HG03521 (cell line): ENCODE measurements around the gene EPN2.
"Not testable (repeated sequence)": the region's sequence is repeated elsewhere in the genome, so short reads cannot be mapped to it uniquely, and the experiment has no call there.

Experiments used
- ATAC-seq: cut with Tn5 transposase; IDR thresholded peaks from one replicate; pipeline ENCODE4 v1.9.1; 2021; ENCODE audit warnings: mild to moderate bottlenecking, moderate library complexity; ENCODE audit not compliant: unreplicated experiment

EPN2 gene

GRCh38 chr17:19237139-19237388 is at the start of gene EPN2:
EPN2 (plus strand) TSS chr17:19237366; CDS start chr17:19283120, 45,754 bp downstream.
- ATAC-seq, result not testable (repeated sequence)

DNA sequence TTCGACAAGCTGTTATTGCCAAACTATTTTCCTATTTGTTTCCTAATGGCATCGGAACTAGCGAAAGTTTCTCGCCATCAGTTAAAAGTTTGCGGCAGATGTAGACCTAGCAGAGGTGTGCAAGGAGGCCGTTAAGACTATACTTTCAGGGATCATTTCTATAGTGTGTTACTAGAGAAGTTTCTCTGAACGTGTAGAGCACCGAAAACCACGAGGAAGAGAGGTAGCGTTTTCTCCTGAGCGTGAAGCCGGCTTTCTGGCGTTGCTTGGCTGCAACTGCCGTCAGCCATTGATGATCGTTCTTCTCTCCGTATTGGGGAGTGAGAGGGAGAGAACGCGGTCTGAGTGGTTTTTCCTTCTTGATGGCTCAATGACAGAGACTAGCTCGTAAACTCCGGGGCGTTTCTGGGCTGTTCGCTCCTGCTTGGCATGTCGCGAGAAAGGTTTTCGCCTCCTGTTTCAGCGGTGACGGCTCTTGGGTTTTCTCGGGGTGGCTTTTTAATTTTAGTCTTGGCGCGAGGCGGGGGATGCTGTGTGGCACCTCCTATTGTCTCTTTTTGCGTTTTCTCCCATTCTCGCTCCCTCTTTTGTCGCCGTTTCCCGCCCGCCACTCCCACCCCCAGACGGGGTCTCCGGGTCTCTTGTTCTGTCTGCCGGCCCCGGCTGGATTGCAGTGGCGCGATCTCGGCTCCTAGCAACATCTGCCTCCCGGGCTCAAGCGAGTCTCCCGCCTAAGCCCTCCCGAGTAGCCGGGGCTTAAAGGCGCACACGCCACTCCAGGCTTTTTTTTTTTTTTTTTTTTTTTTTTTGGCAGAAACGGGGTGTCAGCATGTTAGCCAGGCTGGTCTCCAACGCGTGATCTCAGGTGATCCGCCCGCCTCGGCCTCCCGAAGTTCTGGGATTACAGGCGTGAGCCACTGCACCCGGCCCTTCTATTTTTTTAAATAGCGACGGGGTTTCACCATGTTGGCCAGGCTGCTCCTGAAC is 49.0 kb upstream of the EPN2 start:
- peak; percentile 24 for ATAC-seq

DNA sequence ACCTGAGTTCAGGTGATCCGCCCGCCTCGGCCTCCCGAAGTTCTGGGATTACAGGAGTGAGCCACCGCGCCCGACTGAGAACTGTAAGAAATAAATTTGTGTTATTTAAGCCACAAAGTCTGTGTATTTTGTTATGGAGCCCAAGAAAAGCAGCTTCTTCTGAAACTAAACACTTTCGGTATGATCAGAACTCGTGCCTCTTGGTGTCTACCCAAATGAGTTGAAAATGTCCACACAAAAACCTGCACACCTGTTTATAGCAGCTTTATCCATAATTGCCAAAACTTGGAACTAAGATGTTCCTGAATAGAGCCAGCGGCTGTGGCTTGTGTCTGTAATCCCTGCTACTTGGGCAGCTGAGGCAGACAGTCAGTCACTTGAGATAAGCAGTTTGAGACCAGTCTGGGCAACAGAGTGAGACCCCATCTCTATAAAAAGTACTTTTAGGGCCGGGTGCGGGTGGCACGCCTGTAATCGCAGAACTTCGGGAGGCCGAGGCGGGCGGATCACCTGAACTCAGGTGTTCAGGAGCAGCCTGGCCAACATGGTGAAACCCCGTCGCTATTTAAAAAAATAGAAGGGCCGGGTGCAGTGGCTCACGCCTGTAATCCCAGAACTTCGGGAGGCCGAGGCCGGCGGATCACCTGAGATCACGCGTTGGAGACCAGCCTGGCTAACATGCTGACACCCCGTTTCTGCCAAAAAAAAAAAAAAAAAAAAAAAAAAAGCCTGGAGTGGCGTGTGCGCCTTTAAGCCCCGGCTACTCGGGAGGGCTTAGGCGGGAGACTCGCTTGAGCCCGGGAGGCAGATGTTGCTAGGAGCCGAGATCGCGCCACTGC is 48.1 kb upstream of the EPN2 start:
- ATAC-seq, result peak; percentile 54

DNA sequence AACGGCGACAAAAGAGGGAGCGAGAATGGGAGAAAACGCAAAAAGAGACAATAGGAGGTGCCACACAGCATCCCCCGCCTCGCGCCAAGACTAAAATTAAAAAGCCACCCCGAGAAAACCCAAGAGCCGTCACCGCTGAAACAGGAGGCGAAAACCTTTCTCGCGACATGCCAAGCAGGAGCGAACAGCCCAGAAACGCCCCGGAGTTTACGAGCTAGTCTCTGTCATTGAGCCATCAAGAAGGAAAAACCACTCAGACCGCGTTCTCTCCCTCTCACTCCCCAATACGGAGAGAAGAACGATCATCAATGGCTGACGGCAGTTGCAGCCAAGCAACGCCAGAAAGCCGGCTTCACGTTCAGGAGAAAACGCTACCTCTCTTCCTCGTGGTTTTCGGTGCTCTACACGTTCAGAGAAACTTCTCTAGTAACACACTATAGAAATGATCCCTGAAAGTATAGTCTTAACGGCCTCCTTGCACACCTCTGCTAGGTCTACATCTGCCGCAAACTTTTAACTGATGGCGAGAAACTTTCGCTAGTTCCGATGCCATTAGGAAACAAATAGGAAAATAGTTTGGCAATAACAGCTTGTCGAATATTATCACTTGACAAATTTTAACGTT is 47.3 kb upstream of the EPN2 start:
- ATAC-seq, result not testable (repeated sequence)

GRCh38 chr17:19196382-19197204 is 40.6 kb upstream of the EPN2 start:
- ATAC-seq, result peak; percentile 69

GRCh38 chr17:19202448-19202847 is 34.7 kb upstream of the EPN2 start:
- ATAC-seq, result not testable (repeated sequence)

- ATAC-seq, result not testable (repeated sequence)
Observed at GRCh38 chr17:19203429-19203828, 33.7 kb upstream of the EPN2 start.

DNA sequence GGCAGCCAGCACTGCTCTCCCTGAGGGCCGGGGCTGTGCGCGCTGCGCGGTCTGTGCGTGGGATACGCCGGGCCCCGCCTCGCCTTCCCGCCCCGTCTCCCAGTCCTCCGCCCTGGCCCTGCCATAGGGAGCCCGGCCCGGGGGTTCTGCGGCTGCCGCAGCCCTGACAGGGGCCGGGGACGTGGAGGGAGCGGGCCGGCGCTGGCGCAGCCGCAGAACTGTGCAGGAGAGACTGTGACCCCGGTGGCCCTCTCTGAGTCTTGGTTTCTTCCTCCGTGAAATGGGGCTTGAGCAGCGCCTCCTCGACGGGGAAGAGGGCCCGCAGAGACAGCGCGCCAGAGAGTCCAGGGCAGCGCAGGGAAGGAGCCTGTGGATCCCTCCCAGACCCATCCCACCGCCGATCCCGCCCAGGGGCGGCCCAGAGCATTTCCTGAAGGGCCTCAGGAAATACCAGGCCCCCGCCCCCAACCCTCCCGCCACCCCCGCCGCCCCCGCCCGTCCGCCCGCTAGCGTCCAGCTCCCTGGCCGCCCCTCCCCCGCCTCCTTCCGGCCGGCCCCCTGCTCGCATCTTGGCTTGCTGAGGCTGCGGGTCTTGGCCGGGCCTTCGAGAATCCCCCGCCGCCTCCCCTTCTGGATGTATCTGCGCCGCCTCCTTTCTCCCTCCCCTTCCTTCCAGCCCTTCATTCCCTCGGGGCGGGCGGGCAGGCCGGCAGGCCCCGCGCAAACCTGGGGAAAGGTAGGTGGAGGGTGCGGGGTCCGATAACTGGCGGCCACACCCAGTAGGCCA is 21.9 kb upstream of the EPN2 start:
- ATAC-seq, result not testable (repeated sequence)

DNA sequence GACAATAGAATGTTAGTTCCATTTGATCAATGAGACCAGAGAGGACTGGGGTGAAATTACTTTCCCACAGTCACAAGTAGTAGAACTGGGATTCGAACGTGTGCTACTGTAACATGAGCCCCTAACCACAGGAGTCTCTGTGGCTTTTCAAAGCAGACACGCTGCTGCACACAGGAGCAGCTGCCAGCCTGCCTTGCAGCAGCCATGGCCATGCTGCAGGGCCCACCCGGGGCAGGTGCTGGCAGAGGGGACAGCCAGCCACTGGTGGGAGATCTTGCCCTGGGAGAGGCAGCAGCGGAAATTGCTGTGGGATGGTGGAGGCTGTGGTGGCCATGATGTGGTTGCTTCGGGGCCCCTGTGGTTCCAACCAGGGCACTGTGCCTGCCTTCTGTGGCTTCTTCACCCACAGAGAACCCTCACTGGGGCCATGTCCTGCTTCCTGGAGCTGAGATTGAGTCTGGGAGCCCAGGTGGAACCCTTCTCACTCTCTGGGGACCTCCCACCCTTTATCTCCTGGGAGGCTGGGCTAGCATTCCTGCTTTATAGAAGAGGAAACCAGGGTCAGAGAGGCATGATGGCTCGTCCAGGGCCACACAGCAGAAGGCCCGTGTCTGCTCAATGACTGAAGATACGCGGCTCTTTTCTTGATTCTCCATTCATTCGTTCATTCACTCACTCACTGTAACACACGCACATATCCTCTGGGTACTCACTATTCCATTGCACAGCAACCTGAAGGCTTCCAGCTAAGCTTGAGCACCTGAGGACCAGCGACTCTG is 20.8 kb upstream of the EPN2 start:
- not testable (repeated sequence) for ATAC-seq

- ATAC-seq, result not testable (repeated sequence)
Observed at GRCh38 chr17:19218914-19219313, 18.3 kb upstream of the EPN2 start.

DNA sequence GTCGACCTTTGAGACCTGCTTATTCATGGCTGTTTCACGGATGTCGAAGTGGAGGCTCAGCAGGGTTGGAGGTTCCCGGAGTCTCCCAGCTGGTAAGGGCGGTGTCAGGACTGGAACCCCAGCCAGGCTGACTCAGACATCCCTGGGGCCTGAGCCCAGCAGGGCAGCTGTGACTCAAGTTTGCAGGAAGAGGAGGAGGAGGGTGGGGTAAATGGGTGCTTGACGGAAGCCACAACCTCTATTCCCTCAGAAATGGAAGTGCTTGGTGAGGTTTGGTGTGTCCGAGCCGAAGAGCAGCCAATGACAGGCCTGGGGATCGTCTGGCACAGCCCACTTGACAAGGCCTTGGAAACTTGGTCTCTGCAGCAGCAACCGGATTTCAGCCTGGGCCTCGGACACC is 17.8 kb upstream of the EPN2 start:
- ATAC-seq, result not testable (repeated sequence)

GRCh38 chr17:19220195-19220594 is 17.0 kb upstream of the EPN2 start:
- ATAC-seq, result not testable (repeated sequence)

GRCh38 chr17:19226610-19227588 is 10.3 kb upstream of the EPN2 start:
- ATAC-seq, result not testable (repeated sequence)

- not testable (repeated sequence) for ATAC-seq
Observed at GRCh38 chr17:19234676-19235075, 2.5 kb upstream of the EPN2 start.

DNA sequence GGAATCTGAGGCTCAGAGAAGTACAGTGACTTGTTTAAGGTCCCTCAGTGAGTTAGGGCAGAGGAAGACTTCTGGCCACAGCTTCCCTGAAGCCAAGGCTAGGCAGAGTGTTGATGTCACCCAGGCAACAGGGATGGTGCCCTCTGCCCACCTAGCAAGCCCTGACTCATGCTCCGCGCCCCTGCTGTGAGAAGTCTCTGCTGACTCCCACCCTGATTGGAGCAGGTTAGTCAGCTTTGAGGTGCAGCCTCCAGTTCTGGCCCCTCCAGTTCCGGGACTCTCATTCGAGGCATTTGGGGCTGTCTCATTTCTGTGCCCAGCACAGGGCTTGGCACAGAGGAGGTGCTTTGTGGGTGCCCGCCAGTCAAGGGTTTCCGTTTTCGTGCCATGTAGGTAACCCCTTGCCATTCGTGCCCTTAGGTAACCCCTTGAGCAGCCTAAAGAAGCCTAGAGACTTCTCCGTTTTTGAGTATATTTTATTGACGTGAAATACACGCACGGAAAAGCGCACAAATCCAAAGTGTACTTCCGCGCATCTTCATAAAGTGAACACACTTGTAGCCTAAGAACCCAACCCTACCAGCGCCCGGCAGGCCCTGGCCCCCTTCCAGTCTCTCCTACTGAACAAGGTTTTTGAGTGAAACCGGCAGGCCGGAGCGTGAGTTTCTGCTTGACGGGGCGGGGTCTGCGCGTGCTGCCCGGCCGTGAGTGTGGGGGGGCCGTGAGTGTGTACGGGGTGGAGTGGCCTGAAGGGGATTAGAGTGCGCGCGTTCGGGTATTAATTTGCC is 621 bp upstream of the EPN2 start:
- not testable (repeated sequence) for ATAC-seq

DNA sequence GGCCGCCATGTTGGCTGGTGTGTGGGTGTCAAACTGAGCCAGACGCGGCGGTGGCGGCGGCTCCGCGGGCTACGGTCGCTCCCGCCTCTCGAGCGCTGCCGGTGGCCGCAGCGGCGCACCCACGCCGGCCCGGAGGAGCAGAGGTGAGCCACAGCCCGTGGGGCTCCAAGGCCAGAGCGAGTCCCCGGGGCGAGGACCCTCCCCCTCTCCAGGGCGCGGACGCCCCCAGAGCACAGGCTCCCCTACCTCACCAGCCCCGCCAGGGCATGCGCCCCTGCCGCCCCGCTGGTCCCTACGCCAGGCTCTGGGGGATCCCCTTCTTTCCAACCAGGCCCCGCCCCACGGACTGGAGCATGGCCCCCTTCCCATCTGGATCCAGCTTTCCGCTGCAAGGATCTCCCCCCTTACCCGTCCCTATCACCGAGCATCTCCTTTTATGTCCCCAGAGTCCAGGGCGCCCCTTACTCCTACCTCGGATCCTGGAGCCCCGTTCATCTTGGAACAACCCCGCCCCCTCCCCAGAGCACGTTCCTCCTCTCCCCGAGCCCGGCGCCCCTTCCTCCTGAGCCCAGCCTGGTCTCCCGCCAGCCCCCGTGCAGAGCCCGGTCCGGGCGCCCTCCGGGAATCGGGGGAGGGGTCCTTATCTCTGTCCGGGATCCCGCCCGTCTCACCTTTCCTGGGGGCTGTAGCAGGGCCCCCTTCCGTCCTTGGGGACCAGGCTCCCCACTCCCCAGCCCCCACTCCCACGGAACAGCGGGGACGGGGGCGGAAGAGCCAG is 412 bp downstream of the EPN2 start:
- no peak for ATAC-seq
